ENCODE results near the gene ETF1. TPM values are rescaled to one million over a fixed set of nuclear protein-coding genes. Genes with fewer than 3 reads are reported as not detected.

The ETF1 gene
- total and polyA plus RNA-seq, 9 of the 15 experiments (the other 6 are each of a cell fraction or from before 2014, with no cell fraction given), result 53.7 to 209 (median 164) TPM

DNA sequence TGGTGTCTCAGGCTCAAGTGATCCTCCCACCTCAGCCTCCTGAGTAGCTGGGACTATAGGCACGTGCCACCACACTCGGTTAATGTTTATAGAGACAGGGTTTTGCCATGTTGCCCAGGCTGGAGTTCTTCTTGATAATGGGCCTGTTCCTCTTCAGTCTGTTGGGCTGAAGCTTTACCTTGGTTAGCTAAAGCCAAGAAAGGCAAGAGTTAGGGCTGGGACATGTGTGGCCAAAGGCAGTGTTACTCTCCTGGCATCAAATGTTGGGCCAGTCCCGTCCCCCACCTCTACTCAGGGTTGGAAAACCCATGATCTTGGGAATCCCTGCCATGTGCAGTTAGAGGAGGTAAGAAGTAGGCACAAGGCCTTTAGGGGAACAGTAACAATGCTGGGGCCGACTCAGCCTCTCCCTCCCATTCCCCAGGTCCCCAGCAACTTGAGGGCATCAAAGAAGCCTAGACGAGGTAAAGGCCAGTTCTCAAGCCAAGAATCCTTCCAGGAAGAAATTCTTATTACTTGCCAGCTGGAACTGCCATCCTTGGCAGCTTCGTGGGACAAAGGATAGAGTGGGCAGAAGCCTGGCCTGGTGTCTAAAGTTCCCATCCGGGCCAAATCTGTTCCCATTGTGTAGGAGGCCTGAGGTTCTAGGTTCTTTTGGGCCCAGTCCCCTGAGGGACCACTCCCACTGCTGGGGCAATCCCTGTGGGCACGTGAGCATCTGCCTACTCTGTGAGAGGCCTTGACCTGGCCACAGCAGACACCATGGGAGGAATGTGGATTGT, 73.3 kb downstream of the ETF1 start (continued):
- TF ChIP-seq CEBPG (CRISPR knock-in tag; IDR thresholded peaks at IDR 0.05), result no peak; the same call in 1 of the 2 replicates
- no peak; a peak in 1 of 4 replicates for TF ChIP-seq CEBPG (tag; conservative IDR thresholded peaks at IDR 0.05 in 1 of 2, IDR thresholded peaks at IDR 0.05 in 1 of 2)
- TF ChIP-seq BCL6 (CRISPR knock-in tag; IDR thresholded peaks at IDR 0.05), result no peak
- TF ChIP-seq, protein P1, sequence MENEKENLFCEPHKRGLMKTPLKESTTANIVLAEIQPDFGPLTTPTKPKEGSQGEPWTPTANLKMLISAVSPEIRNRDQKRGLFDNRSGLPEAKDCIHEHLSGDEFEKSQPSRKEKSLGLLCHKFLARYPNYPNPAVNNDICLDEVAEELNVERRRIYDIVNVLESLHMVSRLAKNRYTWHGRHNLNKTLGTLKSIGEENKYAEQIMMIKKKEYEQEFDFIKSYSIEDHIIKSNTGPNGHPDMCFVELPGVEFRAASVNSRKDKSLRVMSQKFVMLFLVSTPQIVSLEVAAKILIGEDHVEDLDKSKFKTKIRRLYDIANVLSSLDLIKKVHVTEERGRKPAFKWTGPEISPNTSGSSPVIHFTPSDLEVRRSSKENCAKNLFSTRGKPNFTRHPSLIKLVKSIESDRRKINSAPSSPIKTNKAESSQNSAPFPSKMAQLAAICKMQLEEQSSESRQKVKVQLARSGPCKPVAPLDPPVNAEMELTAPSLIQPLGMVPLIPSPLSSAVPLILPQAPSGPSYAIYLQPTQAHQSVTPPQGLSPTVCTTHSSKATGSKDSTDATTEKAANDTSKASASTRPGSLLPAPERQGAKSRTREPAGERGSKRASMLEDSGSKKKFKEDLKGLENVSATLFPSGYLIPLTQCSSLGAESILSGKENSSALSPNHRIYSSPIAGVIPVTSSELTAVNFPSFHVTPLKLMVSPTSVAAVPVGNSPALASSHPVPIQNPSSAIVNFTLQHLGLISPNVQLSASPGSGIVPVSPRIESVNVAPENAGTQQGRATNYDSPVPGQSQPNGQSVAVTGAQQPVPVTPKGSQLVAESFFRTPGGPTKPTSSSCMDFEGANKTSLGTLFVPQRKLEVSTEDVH (IDR thresholded peaks at IDR 0.05; ENCODE audit: low read depth, partially characterized antibody), result peak; percentile 66
- TF ChIP-seq ZNF134 (CRISPR knock-in tag; conservative IDR thresholded peaks at IDR 0.05), result no peak
- no peak; the same call in 1 of the 2 replicates for TF ChIP-seq CBX1 (IDR thresholded peaks at IDR 0.05; ENCODE audit: low read depth)
- TF ChIP-seq, protein P2, sequence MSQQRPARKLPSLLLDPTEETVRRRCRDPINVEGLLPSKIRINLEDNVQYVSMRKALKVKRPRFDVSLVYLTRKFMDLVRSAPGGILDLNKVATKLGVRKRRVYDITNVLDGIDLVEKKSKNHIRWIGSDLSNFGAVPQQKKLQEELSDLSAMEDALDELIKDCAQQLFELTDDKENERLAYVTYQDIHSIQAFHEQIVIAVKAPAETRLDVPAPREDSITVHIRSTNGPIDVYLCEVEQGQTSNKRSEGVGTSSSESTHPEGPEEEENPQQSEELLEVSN (IDR thresholded peaks at IDR 0.05; ENCODE audit: borderline replicate concordance in 1 of 2, extremely low read depth in 1 of 2, insufficient read depth in 1 of 2, insufficient read length in 1 of 2, low read depth in 1 of 2, low read length in 1 of 2, poor library complexity in 1 of 2, severe bottlenecking in 1 of 2), result peak in 1 of 2 experiments; percentile 59
- no peak for TF ChIP-seq NCOA4 (IDR thresholded peaks at IDR 0.05; ENCODE audit: partially characterized antibody)
- no peak for TF ChIP-seq ZNF76 (CRISPR knock-in tag; IDR thresholded peaks at IDR 0.05; ENCODE audit: borderline replicate concordance)
- TF ChIP-seq, protein P3, sequence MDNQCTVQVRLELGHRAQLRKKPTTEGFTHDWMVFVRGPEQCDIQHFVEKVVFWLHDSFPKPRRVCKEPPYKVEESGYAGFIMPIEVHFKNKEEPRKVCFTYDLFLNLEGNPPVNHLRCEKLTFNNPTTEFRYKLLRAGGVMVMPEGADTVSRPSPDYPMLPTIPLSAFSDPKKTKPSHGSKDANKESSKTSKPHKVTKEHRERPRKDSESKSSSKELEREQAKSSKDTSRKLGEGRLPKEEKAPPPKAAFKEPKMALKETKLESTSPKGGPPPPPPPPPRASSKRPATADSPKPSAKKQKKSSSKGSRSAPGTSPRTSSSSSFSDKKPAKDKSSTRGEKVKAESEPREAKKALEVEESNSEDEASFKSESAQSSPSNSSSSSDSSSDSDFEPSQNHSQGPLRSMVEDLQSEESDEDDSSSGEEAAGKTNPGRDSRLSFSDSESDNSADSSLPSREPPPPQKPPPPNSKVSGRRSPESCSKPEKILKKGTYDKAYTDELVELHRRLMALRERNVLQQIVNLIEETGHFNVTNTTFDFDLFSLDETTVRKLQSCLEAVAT (IDR thresholded peaks at IDR 0.05), result peak in 1 of 2 experiments; percentile 6; a peak in 1 of 4 replicates
- no peak for TF ChIP-seq ZBTB17 (CRISPR knock-in tag; IDR thresholded peaks at IDR 0.05)
- TF ChIP-seq DMBX1 (CRISPR knock-in tag; IDR thresholded peaks at IDR 0.05; ENCODE audit: borderline replicate concordance), result no peak; the same call in 1 of the 2 replicates
- no peak for TF ChIP-seq ZNF780A (CRISPR knock-in tag; IDR thresholded peaks at IDR 0.05)
- no peak for TF ChIP-seq CAMTA2 (CRISPR knock-in tag; conservative IDR thresholded peaks at IDR 0.05)
- TF ChIP-seq, protein P4, sequence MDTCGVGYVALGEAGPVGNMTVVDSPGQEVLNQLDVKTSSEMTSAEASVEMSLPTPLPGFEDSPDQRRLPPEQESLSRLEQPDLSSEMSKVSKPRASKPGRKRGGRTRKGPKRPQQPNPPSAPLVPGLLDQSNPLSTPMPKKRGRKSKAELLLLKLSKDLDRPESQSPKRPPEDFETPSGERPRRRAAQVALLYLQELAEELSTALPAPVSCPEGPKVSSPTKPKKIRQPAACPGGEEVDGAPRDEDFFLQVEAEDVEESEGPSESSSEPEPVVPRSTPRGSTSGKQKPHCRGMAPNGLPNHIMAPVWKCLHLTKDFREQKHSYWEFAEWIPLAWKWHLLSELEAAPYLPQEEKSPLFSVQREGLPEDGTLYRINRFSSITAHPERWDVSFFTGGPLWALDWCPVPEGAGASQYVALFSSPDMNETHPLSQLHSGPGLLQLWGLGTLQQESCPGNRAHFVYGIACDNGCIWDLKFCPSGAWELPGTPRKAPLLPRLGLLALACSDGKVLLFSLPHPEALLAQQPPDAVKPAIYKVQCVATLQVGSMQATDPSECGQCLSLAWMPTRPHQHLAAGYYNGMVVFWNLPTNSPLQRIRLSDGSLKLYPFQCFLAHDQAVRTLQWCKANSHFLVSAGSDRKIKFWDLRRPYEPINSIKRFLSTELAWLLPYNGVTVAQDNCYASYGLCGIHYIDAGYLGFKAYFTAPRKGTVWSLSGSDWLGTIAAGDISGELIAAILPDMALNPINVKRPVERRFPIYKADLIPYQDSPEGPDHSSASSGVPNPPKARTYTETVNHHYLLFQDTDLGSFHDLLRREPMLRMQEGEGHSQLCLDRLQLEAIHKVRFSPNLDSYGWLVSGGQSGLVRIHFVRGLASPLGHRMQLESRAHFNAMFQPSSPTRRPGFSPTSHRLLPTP (IDR thresholded peaks at IDR 0.05; ENCODE audit: borderline replicate concordance, extremely low read depth, insufficient read length), result no peak
- TF ChIP-seq ZNF324 (CRISPR knock-in tag; IDR thresholded peaks at IDR 0.05), result no peak
- TF ChIP-seq SIRT6 (IDR thresholded peaks at IDR 0.05; ENCODE audit: low read depth, low read length), result peak; percentile 96
- TF ChIP-seq SOX6 (IDR thresholded peaks at IDR 0.05), result peak; percentile 40; the same call in 1 of the 2 replicates
- TF ChIP-seq POLR2A (conservative IDR thresholded peaks at IDR 0.05), result peak; percentile 99
- TF ChIP-seq TCFL5 (CRISPR knock-in tag; conservative IDR thresholded peaks at IDR 0.05), result no peak
